HUES48 (cell line): Measurements from ENCODE around the gene CEBPB.
"Not testable (repeated sequence)": the region's sequence is repeated elsewhere in the genome, so short reads cannot be mapped to it uniquely, and the experiment has no call there.

ENCODE experiments used
- H3K27ac ChIP-seq: one replicate; pipeline ENCODE4 v1.7.0; 2013; ENCODE audit warnings: low read depth, low read length, inconsistent platforms
- H3K27me3 ChIP-seq: 2 replicates; pipeline ENCODE4 v1.6.1; 2013; ENCODE audit warnings: mild to moderate bottlenecking, low read length; ENCODE audit not compliant: control insufficient read depth, insufficient read depth
- H3K36me3 ChIP-seq: 2 replicates; pipeline ENCODE4 v1.6.1; 2013; ENCODE audit warnings: low read length; ENCODE audit not compliant: control insufficient read depth, insufficient read depth
- H3K4me1 ChIP-seq: 2 replicates; pipeline ENCODE4 v1.6.1; 2013; ENCODE audit warnings: mild to moderate bottlenecking, low read length; ENCODE audit not compliant: control insufficient read depth, insufficient read depth
- H3K4me3 ChIP-seq: 2 replicates; pipeline ENCODE4 v1.5.1; 2013; ENCODE audit warnings: mild to moderate bottlenecking, low read depth, low read length
- H3K9ac ChIP-seq: 2 replicates; pipeline ENCODE4 v1.6.1; 2013; ENCODE audit warnings: mild to moderate bottlenecking, low read depth, low read length, moderate library complexity
- H3K9me3 ChIP-seq: 2 replicates; pipeline ENCODE4 v1.6.1; 2013; ENCODE audit warnings: low read length; ENCODE audit not compliant: control insufficient read depth, insufficient read depth

Gene CEBPB

DNA sequence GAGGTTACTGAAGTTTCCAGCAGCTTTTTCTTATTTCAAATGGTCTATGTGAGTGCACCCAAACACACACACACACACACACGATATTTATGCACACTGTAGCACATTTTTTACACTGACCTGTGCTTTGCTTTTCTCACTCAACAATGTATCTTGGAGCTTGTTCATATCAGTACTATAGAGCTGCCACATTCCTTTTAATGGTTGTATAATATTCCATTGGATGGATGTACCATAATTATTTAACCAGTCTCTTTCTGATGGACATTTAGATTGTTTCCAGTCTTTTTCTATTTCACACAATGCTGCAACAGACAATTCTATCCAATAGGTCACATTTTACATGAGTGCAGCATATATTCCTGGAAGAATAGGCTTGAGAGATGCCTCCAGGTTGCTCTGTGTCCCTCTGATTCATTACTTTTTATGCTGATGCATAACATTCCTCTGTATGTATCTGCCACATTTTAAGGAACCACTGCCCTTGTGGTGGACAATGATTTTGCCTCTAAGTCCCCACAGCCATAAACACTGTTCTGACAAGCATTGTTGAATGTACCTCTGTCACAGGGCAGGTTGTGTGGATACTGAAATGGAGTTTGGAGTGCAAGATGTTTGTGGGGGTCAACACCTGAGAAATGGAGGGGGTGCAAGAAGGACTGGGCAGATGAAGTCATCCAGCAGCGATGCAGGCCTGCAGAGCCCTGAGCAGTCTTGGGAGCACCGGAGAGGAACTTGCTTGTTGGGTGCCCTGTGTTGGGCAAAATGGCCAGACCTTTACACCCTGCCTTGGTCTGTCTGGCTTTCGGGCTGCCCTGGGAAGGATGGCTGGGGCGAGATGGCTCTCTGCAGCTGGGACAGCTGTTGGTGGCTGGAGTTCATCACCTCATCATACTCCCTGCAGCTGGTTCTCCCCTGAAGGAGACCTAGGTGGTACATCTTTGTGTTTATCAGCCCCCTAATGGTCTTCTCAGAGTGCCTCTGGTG is 13.6 kb downstream of the CEBPB start:
- Histone ChIP-seq H3K27me3 (no peaks in the 10 kb centered on the region), H3K9me3 (peaks cover 8% of the 10 kb centered on the region), H3K4me3 (no peak overlapping the region), H3K36me3 (no peaks in the 10 kb centered on the region), H3K4me1 (peaks cover 6% of the 10 kb centered on the region), H3K9ac (no peak overlapping the region), H3K27ac (no peak overlapping the region)

GRCh38 chr20:50207026-50207425 is 16.4 kb downstream of the CEBPB start:
- Histone ChIP-seq H3K9me3 (peaks cover 4% of the 10 kb centered on the region; the same call in 1 of the 2 replicates), H3K9ac (no peak overlapping the region), H3K36me3 (no peaks in the 10 kb centered on the region), H3K27ac (no peak overlapping the region), H3K4me3 (no peak overlapping the region), H3K27me3 (no peaks in the 10 kb centered on the region), H3K4me1 (no peaks in the 10 kb centered on the region)

- H3K27me3 ChIP-seq, result no peaks in the 10 kb centered on the region
- no peak overlapping the region for H3K4me3 ChIP-seq
- H3K4me1 ChIP-seq, result no peaks in the 10 kb centered on the region
- peaks cover 4% of the 10 kb centered on the region; the same call in 1 of the 2 replicates for H3K9me3 ChIP-seq
- no peaks in the 10 kb centered on the region for H3K36me3 ChIP-seq
- no peak overlapping the region for H3K27ac ChIP-seq
- no peak overlapping the region for H3K9ac ChIP-seq
Observed at GRCh38 chr20:50208085-50208491, 17.5 kb downstream of the CEBPB start.

- not testable (repeated sequence) for H3K4me3 ChIP-seq, H3K4me1 ChIP-seq, H3K27ac ChIP-seq, H3K9ac ChIP-seq, H3K27me3 ChIP-seq, H3K9me3 ChIP-seq, H3K36me3 ChIP-seq
Observed at GRCh38 chr20:50208815-50209214, 18.2 kb downstream of the CEBPB start.

DNA sequence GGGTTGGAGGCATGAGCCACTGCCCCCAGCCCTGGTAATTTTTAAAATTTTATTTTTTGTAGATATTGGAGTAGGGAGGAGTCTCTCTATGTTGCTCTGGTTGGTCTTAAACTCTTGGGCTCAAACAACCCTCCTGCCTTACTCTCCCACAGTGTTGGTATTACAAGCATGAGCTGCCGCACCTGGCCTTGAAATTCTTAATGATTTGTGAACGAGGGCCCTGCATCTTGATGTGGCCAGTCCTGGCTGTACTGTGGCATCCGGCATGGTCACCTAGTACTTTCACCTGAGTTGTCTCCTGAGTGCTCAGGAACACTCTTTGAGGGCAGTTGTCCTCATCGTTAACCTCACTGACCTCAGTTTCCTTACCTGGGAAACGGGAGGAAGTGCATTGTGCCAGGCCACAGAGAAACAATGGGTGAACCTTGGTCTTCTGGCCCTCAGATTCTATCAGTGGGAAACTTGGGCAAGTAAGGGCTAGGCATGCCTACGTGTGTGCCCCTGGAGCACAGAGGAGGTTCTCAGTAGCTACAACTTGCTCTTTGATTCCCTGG is 19.5 kb downstream of the CEBPB start:
- no peaks in the 10 kb centered on the region for H3K4me1 ChIP-seq
- no peaks in the 10 kb centered on the region for H3K36me3 ChIP-seq
- H3K4me3 ChIP-seq, result no peak overlapping the region
- H3K27me3 ChIP-seq, result no peaks in the 10 kb centered on the region
- H3K9ac ChIP-seq, result no peak overlapping the region
- H3K9me3 ChIP-seq, result no peaks in the 10 kb centered on the region
- H3K27ac ChIP-seq, result no peak overlapping the region

DNA sequence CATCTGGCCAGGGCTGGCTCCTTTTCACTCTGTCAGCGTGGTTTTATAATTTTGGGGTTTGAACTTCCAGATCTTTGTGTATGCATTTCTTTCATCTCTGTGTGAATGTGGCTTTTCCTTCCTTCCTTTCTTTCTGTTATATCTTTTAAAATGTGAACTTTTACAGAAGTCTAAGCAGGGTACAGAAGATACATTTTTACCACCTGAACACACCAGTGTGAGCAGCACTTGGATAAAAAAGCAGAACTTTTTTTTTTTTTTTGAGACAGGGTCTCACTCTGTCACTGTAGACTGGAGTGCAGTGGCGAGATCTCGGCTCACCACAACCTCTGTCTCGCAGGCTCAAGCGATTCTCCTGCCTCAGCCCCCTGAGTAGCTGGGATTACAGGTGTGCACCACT is 20.5 kb downstream of the CEBPB start:
- Histone ChIP-seq H3K4me3 (no peak overlapping the region), H3K27me3 (no peaks in the 10 kb centered on the region), H3K9me3 (no peaks in the 10 kb centered on the region), H3K27ac (no peak overlapping the region), H3K9ac (no peak overlapping the region), H3K4me1 (no peaks in the 10 kb centered on the region), H3K36me3 (no peaks in the 10 kb centered on the region)

DNA sequence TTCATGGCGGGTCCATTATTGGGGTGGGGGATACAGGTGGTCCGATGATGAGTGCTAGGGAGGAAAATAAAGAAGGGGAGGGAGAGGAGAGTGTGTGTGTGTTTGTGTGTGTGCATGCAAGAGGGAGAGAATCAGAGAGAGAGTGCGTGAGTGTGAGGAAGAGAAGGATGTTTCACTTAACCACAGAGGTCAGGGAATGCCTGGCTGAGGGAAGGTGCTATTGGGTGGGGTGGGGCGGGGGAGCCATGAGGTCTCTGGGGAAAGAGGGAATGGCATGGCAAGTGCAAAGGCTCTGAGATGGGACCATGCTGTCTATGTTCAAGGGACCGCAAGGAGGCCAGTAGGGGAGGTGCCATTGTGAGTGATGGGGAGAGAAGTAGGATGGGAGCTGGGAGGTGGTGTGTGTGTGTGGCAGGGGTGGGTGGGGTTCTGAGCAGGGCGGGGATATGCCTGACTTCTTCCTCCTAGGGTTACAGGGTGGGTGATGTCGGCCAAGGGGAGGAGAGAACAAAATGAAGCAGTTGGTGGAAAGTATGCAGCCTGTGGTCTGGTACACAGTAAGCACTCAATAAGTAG is 23.0 kb downstream of the CEBPB start:
- Histone ChIP-seq H3K9ac (no peak overlapping the region), H3K4me1 (no peaks in the 10 kb centered on the region), H3K27me3 (no peaks in the 10 kb centered on the region), H3K27ac (no peak overlapping the region), H3K9me3 (no peaks in the 10 kb centered on the region), H3K36me3 (no peaks in the 10 kb centered on the region), H3K4me3 (no peak overlapping the region)

GRCh38 chr20:50214226-50215024 is 23.8 kb downstream of the CEBPB start:
- no peaks in the 10 kb centered on the region for H3K9me3 ChIP-seq
- H3K27me3 ChIP-seq, result no peaks in the 10 kb centered on the region
- H3K9ac ChIP-seq, result no peak overlapping the region
- no peaks in the 10 kb centered on the region for H3K36me3 ChIP-seq
- no peak overlapping the region for H3K27ac ChIP-seq
- H3K4me3 ChIP-seq, result no peak overlapping the region
- no peaks in the 10 kb centered on the region for H3K4me1 ChIP-seq

GRCh38 chr20:50215101-50215690 is 24.6 kb downstream of the CEBPB start:
- H3K4me1 ChIP-seq, result no peaks in the 10 kb centered on the region
- no peak overlapping the region for H3K27ac ChIP-seq
- H3K9me3 ChIP-seq, result no peaks in the 10 kb centered on the region
- H3K36me3 ChIP-seq, result no peaks in the 10 kb centered on the region
- H3K9ac ChIP-seq, result no peak overlapping the region
- H3K27me3 ChIP-seq, result no peaks in the 10 kb centered on the region
- H3K4me3 ChIP-seq, result no peak overlapping the region

DNA sequence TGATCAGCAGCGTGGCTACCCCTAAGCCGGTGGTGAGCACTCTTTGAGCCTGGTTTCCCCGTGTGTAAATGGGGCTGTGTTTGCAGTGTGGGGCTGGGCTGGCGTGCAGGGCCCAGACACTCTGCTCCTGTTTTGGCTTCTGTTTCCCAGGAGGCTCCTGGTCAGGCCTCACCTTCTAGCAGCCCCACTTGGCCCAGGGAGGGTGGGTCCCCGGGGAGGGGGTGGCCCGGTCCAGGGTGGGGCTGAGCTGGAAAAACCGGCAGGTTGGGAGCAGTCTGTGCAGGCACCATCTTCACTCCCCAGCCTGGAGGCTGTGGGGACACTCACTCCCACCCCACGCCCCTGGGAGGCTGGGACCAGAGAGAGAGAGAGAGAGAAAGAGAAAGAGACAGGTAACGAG is 25.3 kb downstream of the CEBPB start:
- no peak overlapping the region for H3K4me3 ChIP-seq
- H3K36me3 ChIP-seq, result no peaks in the 10 kb centered on the region
- no peak overlapping the region for H3K27ac ChIP-seq
- no peak overlapping the region for H3K9ac ChIP-seq
- no peaks in the 10 kb centered on the region for H3K9me3 ChIP-seq
- no peaks in the 10 kb centered on the region for H3K4me1 ChIP-seq
- H3K27me3 ChIP-seq, result no peaks in the 10 kb centered on the region
